HCT116 (cell line): Measurements from ENCODE around the gene HMGXB4. TPM values are rescaled to one million over a fixed set of nuclear protein-coding genes. Genes with fewer than 3 reads are reported as not detected.

Source experiments
- ATAC-seq: fragments of 200-7000 bp; cut with Tn5 transposase; 2 replicates; pipeline ENCODE4 v1.9.1; 2020; ENCODE audit warnings: mild to moderate bottlenecking, moderate library complexity
- BruUV-seq: library from RNA; stranded (reverse); fragments of 400-500 nt; replicated peaks from 2 replicates; lab custom pipeline; 2021; lab: Mats Ljungman, UMichigan
- CTCF ChIA-PET: fragments of 300-600 bp; sonication (Branson Sonifier 250); formaldehyde crosslinking; loops from one replicate; lab custom pipeline; 2021; ENCODE audit warnings: antibody characterized with exemption; lab: Charles Lee
- POLR2A ChIA-PET: fragments of 300-600, 350-600 bp; sonication (Branson Sonifier 250); formaldehyde crosslinking; loops from one replicate; lab custom pipeline; 2021; ENCODE audit warnings: antibody characterized with exemption; lab: Charles Lee
- RAD21 ChIA-PET, 2 experiments: fragments of 300-600 bp; sonication (Branson Sonifier 250); formaldehyde crosslinking; loops; one replicate each; lab custom pipeline; 2023; ENCODE audit warnings: low total read pairs in 2 of 2; ENCODE audit not compliant: uncharacterized antibody in 2 of 2, unreplicated experiment in 2 of 2, low non-redundant PET in 1 of 2; lab: Charles Lee
- DNase-seq: peaks from one replicate; pipeline ENCODE4 v3.0.0-alpha.2; 2010; ENCODE audit warnings: low read depth, low spot score
- H2AFZ ChIP-seq: fragments of 200-600 bp; shearing (Covaris generic), sonication (generic); 2 replicates; pipeline ENCODE4 v1.6.1; 2017; ENCODE audit warnings: low read depth, mixed run types, mixed read lengths, antibody characterized with exemption, low read length; ENCODE audit not compliant: poor library complexity, severe bottlenecking
- H3K27ac ChIP-seq: 2 replicates; pipeline ENCODE4 v1.5.1; 2012; ENCODE audit warnings: low read depth, low read length
- H3K27me3 ChIP-seq: fragments of 200-600 bp; sonication (generic); 2 replicates; pipeline ENCODE4 v1.6.1; 2016; ENCODE audit warnings: mixed run types, low read length, mixed read lengths; ENCODE audit not compliant: insufficient read depth
- H3K36me3 ChIP-seq, 2 experiments: fragments of 200-500 bp in 1 of 2; fragments of 200-600 bp in 1 of 2; sonication (Bioruptor generic) in 1 of 2; sonication (generic) in 1 of 2; 2 replicates each; pipeline versions ENCODE4 v1.5.1 to v1.6.1; 2014 to 2016; ENCODE audit warnings: low read length in 2 of 2, inconsistent platforms in 1 of 2, mixed read lengths in 1 of 2, mixed run types in 1 of 2; ENCODE audit not compliant: insufficient read depth in 2 of 2, control insufficient read depth in 1 of 2
- H3K4me1 ChIP-seq, 2 experiments: fragments of 200-600 bp in 1 of 2; sonication (generic) in 1 of 2; 2 replicates each; pipeline versions ENCODE4 v1.5.1 to v1.6.1; 2012 to 2017; ENCODE audit warnings: low read length in 2 of 2, inconsistent platforms in 1 of 2, mild to moderate bottlenecking in 1 of 2, mixed read lengths in 1 of 2, mixed run types in 1 of 2, moderate library complexity in 1 of 2; ENCODE audit not compliant: insufficient read depth in 2 of 2, control insufficient read depth in 1 of 2
- H3K4me2 ChIP-seq: fragments of 200-600 bp; sonication (generic); 2 replicates; pipeline ENCODE4 v1.6.1; 2017; ENCODE audit warnings: mixed run types, low read length, mixed read lengths
- H3K4me3 ChIP-seq, 2 experiments: fragments of 200-600 bp in 1 of 2; sonication (generic) in 1 of 2; replicated peaks in 1 of 2; 2 replicates each; pipeline ENCODE4 v1.5.1; 2011 to 2016; ENCODE audit warnings: low read length in 2 of 2, control low read depth in 1 of 2, low read depth in 1 of 2, mild to moderate bottlenecking in 1 of 2, mixed read lengths in 1 of 2, mixed run types in 1 of 2
- H3K79me2 ChIP-seq: fragments of 200-600 bp; sonication (generic); 2 replicates; pipeline ENCODE4 v1.6.1; 2017; ENCODE audit warnings: mild to moderate bottlenecking, mixed run types, low read length, moderate library complexity, mixed read lengths; ENCODE audit not compliant: insufficient read depth
- H3K9ac ChIP-seq: fragments of 200-600 bp; sonication (generic); 2 replicates; pipeline ENCODE4 v1.6.1; 2016; ENCODE audit warnings: low read length, mixed read lengths
- H3K9me2 ChIP-seq: fragments of 200-600 bp; sonication (generic), shearing (Covaris generic); 2 replicates; pipeline ENCODE4 v1.6.1; 2017; ENCODE audit warnings: mixed run types, mild to moderate bottlenecking, moderate library complexity; ENCODE audit not compliant: insufficient read depth
- H3K9me3 ChIP-seq, 2 experiments: fragments of 200-500 bp in 1 of 2; fragments of 200-600 bp in 1 of 2; sonication (Bioruptor generic) in 1 of 2; sonication (generic) in 1 of 2; 2 replicates each; pipeline ENCODE4 v1.6.1; 2014 to 2017; ENCODE audit warnings: low read length in 2 of 2, mixed read lengths in 2 of 2, inconsistent platforms in 1 of 2, low read depth in 1 of 2, mild to moderate bottlenecking in 1 of 2, mixed run types in 1 of 2, moderate library complexity in 1 of 2; ENCODE audit not compliant: control insufficient read depth in 1 of 2, insufficient read depth in 1 of 2
- H4K20me1 ChIP-seq: fragments of 200-600 bp; sonication (generic), shearing (Covaris generic); 2 replicates; pipeline ENCODE4 v1.6.1; 2017; ENCODE audit warnings: mixed run types, mild to moderate bottlenecking, moderate library complexity; ENCODE audit not compliant: insufficient read depth
- CEBPB ChIP-seq: IDR thresholded peaks from 2 replicates; pipeline ENCODE4 v1.6.1; 2012; ENCODE audit warnings: low read depth
- ELF1 ChIP-seq: IDR thresholded peaks from 2 replicates; pipeline ENCODE4 v1.6.1; 2012; ENCODE audit warnings: low read depth, borderline replicate concordance
- SP1 ChIP-seq: IDR thresholded peaks from 2 replicates; pipeline ENCODE4 v1.6.1; 2012; ENCODE audit warnings: low read depth
- ZNF274 ChIP-seq: fragments of 200-500 bp; sonication (Bioruptor generic); IDR thresholded peaks from 2 replicates; pipeline ENCODE4 v1.6.1; 2014; ENCODE audit warnings: mild to moderate bottlenecking, low read depth, low read length, inconsistent platforms
- intact Hi-C: fragments of 100-400 bp; cut with micrococcal nuclease; formaldehyde crosslinking; loops from 2 replicates; pipeline ENCODE4 v1.10.0; 2022
- total RNA-seq: library from RNA; stranded (reverse); gene quantifications from one replicate; pipeline ENCODE4 v1.2.1, GENCODE V29; 2021; ENCODE audit not compliant: unreplicated experiment
- TF ChIP-seq, protein P1 (sequence below), 3 experiments: fragments of 200-600 bp in 1 of 3; sonication (generic) in 1 of 3; IDR thresholded peaks in 2 of 3; conservative IDR thresholded peaks in 1 of 3; 2 replicates each; pipeline ENCODE4 v1.5.1; 2012 to 2017; ENCODE audit warnings: low read depth in 2 of 3, low read length in 2 of 3, antibody characterized with exemption in 1 of 3, borderline replicate concordance in 1 of 3, control low read depth in 1 of 3, mild to moderate bottlenecking in 1 of 3, mixed read lengths in 1 of 3, mixed run types in 1 of 3, moderate library complexity in 1 of 3; ENCODE audit not compliant: insufficient read depth in 1 of 3
- TF ChIP-seq, protein P2 (sequence below): IDR thresholded peaks from 2 replicates; pipeline ENCODE4 v1.6.1; 2012
- TF ChIP-seq, protein P3 (sequence below): IDR thresholded peaks from 2 replicates; pipeline ENCODE4 v1.6.1; 2012; ENCODE audit warnings: low read depth

HMGXB4 gene
- total RNA-seq, 1 experiment from 2014 or later, result 36.7 TPM

DNA sequence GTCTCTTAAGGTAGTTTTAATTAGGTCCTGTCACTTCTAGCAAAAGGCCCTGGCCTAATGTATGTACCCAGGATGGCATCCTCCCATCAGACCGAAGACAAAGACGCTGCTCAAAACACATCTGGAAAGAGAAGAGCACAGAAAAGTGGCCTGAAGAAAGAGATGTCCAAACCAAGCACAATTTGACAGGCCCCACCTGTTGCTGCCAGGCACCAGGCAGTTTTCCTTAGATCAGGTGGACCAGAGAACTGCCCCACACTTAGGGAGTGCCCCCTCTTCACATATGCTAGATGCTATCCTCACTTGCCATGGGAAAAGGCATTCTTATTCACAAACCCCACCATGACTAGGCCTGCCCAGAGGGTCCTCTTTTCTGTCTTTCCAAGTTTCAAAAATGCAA lies 3.3 kb upstream of the HMGXB4 start:
- Histone ChIP-seq H3K9ac (no peak overlapping the region), H3K27ac (no peak overlapping the region), H2AFZ (no peak overlapping the region), H3K9me2 (no peaks in the 10 kb centered on the region), H4K20me1 (no peaks in the 10 kb centered on the region), H3K4me1 (peaks cover 9 to 16% of the 10 kb centered on the region in 2 experiments; a peak in 3 of 4 replicates), H3K79me2 (peaks cover 19% of the 10 kb centered on the region), H3K4me3 (no peak overlapping the region), H3K4me2 (no peak overlapping the region), H3K27me3 (no peaks in the 10 kb centered on the region), H3K36me3 (0 out of 4 replicates have a peak, but pooled peaks cover 0 to 2% of the 10 kb centered on the region in 2 experiments), H3K9me3 (no peaks in the 10 kb centered on the region)
- intact Hi-C loops, result no loop called here
- CTCF ChIA-PET, result interaction anchor here (1.4 kb wide), 1 partner anchor 22 kb away, joined by 6 read pairs; no protein-coding TSS in a partner anchor
- DNase-seq, result no peak
- TF ChIP-seq ZNF274 (no peak), ELF1 (no peak)
- TF ChIP-seq, protein P1, sequence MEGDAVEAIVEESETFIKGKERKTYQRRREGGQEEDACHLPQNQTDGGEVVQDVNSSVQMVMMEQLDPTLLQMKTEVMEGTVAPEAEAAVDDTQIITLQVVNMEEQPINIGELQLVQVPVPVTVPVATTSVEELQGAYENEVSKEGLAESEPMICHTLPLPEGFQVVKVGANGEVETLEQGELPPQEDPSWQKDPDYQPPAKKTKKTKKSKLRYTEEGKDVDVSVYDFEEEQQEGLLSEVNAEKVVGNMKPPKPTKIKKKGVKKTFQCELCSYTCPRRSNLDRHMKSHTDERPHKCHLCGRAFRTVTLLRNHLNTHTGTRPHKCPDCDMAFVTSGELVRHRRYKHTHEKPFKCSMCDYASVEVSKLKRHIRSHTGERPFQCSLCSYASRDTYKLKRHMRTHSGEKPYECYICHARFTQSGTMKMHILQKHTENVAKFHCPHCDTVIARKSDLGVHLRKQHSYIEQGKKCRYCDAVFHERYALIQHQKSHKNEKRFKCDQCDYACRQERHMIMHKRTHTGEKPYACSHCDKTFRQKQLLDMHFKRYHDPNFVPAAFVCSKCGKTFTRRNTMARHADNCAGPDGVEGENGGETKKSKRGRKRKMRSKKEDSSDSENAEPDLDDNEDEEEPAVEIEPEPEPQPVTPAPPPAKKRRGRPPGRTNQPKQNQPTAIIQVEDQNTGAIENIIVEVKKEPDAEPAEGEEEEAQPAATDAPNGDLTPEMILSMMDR (IDR thresholded peaks at IDR 0.05 in 2 of 3, conservative IDR thresholded peaks at IDR 0.05 in 1 of 3; ENCODE audit: borderline replicate concordance in 1 of 3, insufficient read depth in 1 of 3, low read depth in 2 of 3, low read length in 2 of 3), result no peak
- ATAC-seq, result no peak
- BruUV-seq, result no TSS peak
- POLR2A ChIA-PET, result no interaction called here
- RAD21 ChIA-PET, result no interaction called here

DNA sequence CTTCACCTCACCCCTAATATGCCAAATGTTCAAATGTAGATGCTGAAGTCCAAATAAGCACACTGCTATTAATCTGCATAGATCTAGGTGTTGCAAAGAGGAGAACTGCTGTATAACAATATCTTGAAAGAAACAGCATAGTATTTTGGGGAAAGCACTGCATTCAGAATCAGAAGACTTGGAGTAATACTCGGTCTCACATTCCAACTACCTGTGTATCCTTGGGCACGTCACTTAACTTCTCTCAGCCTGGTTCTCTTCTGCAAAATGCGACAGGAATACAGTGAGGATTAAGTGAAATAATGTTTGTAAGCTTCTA lies 332 bp upstream of the HMGXB4 start:
- peaks cover 2 to 11% of the 10 kb centered on the region in 2 experiments; a peak in 2 of 4 replicates for H3K36me3 ChIP-seq
- ATAC-seq (peak; percentile 46), DNase-seq (no peak)
- H3K4me2 ChIP-seq, result peak overlapping the region; percentile 80
- no peaks in the 10 kb centered on the region for H4K20me1 ChIP-seq
- peaks cover 49% of the 10 kb centered on the region for H3K79me2 ChIP-seq
- peak overlapping the region; percentile 69 to 87 for H3K4me3 ChIP-seq
- ChIA-PET CTCF (interaction anchor here (4.6 kb wide), 1 partner anchor 25 kb away, joined by 22 read pairs; no protein-coding TSS in a partner anchor), POLR2A (no interaction called here), RAD21 (no interaction called here)
- no peaks in the 10 kb centered on the region for H3K9me3 ChIP-seq
- no peaks in the 10 kb centered on the region for H3K27me3 ChIP-seq
- H2AFZ ChIP-seq, result peak overlapping the region; percentile 71
- BruUV-seq, result TSS peak; percentile 49
- H3K4me1 ChIP-seq, result peaks cover 9 to 16% of the 10 kb centered on the region in 2 experiments; a peak in 3 of 4 replicates
- no peaks in the 10 kb centered on the region for H3K9me2 ChIP-seq
- peak; percentile 4; the same call in 1 of the 2 replicates for TF ChIP-seq SP1
- TF ChIP-seq, protein P2, sequence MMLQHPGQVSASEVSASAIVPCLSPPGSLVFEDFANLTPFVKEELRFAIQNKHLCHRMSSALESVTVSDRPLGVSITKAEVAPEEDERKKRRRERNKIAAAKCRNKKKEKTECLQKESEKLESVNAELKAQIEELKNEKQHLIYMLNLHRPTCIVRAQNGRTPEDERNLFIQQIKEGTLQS, result no peak
- no peak for TF ChIP-seq CEBPB
- TF ChIP-seq, protein P3, sequence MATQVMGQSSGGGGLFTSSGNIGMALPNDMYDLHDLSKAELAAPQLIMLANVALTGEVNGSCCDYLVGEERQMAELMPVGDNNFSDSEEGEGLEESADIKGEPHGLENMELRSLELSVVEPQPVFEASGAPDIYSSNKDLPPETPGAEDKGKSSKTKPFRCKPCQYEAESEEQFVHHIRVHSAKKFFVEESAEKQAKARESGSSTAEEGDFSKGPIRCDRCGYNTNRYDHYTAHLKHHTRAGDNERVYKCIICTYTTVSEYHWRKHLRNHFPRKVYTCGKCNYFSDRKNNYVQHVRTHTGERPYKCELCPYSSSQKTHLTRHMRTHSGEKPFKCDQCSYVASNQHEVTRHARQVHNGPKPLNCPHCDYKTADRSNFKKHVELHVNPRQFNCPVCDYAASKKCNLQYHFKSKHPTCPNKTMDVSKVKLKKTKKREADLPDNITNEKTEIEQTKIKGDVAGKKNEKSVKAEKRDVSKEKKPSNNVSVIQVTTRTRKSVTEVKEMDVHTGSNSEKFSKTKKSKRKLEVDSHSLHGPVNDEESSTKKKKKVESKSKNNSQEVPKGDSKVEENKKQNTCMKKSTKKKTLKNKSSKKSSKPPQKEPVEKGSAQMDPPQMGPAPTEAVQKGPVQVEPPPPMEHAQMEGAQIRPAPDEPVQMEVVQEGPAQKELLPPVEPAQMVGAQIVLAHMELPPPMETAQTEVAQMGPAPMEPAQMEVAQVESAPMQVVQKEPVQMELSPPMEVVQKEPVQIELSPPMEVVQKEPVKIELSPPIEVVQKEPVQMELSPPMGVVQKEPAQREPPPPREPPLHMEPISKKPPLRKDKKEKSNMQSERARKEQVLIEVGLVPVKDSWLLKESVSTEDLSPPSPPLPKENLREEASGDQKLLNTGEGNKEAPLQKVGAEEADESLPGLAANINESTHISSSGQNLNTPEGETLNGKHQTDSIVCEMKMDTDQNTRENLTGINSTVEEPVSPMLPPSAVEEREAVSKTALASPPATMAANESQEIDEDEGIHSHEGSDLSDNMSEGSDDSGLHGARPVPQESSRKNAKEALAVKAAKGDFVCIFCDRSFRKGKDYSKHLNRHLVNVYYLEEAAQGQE, result no peak
- H3K9ac ChIP-seq, result peak overlapping the region; percentile 95
- peak overlapping the region; percentile 84 for H3K27ac ChIP-seq
- intact Hi-C loops, result no loop called here
